ENCODE measurements around the gene ATP1A1. TPM values are rescaled to one million over a fixed set of nuclear protein-coding genes. Genes with fewer than 3 reads are reported as not detected.

The ATP1A1 gene
- total RNA-seq, 1 experiment from 2014 or later, result 484 TPM

- TF ChIP-seq CTCF (IDR thresholded peaks at IDR 0.05; ENCODE audit: unreplicated experiment), result no peak
- Mint-ChIP-seq H3K27ac (ENCODE audit: unreplicated experiment) (no peak overlapping the region), H3K36me3 (ENCODE audit: insufficient read depth, unreplicated experiment) (no peaks in the 10 kb centered on the region), H3K9me3 (ENCODE audit: low read depth, unreplicated experiment) (no peaks in the 10 kb centered on the region), H3K4me1 (ENCODE audit: low read depth, unreplicated experiment) (no peaks in the 10 kb centered on the region), H3K4me3 (ENCODE audit: low read depth, unreplicated experiment) (no peak overlapping the region), H3K27me3 (ENCODE audit: unreplicated experiment) (no peaks in the 10 kb centered on the region)
- DNase-seq, result no peak
- CTCF ChIA-PET, result no interaction called here
- BruUV-seq (replicated peaks), result no TSS peak
- intact Hi-C loops (cut with micrococcal nuclease; ENCODE audit: unreplicated experiment), result loop anchor here (5.0 kb wide), 1 partner anchor 125 kb away; no protein-coding TSS in a partner anchor
Measured at GRCh38 chr1:116362050-116362449, 11.0 kb upstream of the ATP1A1 start.

GRCh38 chr1:116365353-116365780 lies 7.7 kb upstream of the ATP1A1 start:
- no peak for DNase-seq
- H3K36me3 Mint-ChIP-seq (ENCODE audit: insufficient read depth, unreplicated experiment), result no peaks in the 10 kb centered on the region
- peaks cover 2% of the 10 kb centered on the region for H3K9me3 Mint-ChIP-seq (ENCODE audit: low read depth, unreplicated experiment)
- no peaks in the 10 kb centered on the region for H3K4me1 Mint-ChIP-seq (ENCODE audit: low read depth, unreplicated experiment)
- H3K27me3 Mint-ChIP-seq (ENCODE audit: unreplicated experiment), result no peaks in the 10 kb centered on the region
- intact Hi-C loops (cut with micrococcal nuclease; ENCODE audit: unreplicated experiment), result no loop called here
- no peak overlapping the region for H3K4me3 Mint-ChIP-seq (ENCODE audit: low read depth, unreplicated experiment)
- TF ChIP-seq CTCF (IDR thresholded peaks at IDR 0.05; ENCODE audit: unreplicated experiment), result no peak
- no peak overlapping the region for H3K27ac Mint-ChIP-seq (ENCODE audit: unreplicated experiment)
- CTCF ChIA-PET, result interaction anchor here (0.7 kb wide), 1 partner anchor 26 kb away, joined by 4 read pairs; no protein-coding TSS in a partner anchor
- BruUV-seq (replicated peaks), result no TSS peak

- intact Hi-C loops (cut with micrococcal nuclease; ENCODE audit: unreplicated experiment), result no loop called here
- H3K27me3 Mint-ChIP-seq (ENCODE audit: unreplicated experiment), result no peaks in the 10 kb centered on the region
Measured at GRCh38 chr1:116365857-116366256, 7.2 kb upstream of the ATP1A1 start.

GRCh38 chr1:116367256-116367945 lies 5.6 kb upstream of the ATP1A1 start:
- CTCF ChIA-PET, result no interaction called here
- no peak overlapping the region for H3K27ac Mint-ChIP-seq (ENCODE audit: unreplicated experiment)
- intact Hi-C loops (cut with micrococcal nuclease; ENCODE audit: unreplicated experiment), result no loop called here
- no TSS peak for BruUV-seq (replicated peaks)
- H3K4me3 Mint-ChIP-seq (ENCODE audit: low read depth, unreplicated experiment), result no peak overlapping the region
- peaks cover 5% of the 10 kb centered on the region for H3K36me3 Mint-ChIP-seq (ENCODE audit: insufficient read depth, unreplicated experiment)
- no peak for DNase-seq
- H3K4me1 Mint-ChIP-seq (ENCODE audit: low read depth, unreplicated experiment), result no peaks in the 10 kb centered on the region
- no peaks in the 10 kb centered on the region for H3K27me3 Mint-ChIP-seq (ENCODE audit: unreplicated experiment)
- no peak for TF ChIP-seq CTCF (IDR thresholded peaks at IDR 0.05; ENCODE audit: unreplicated experiment)
- peaks cover 2% of the 10 kb centered on the region for H3K9me3 Mint-ChIP-seq (ENCODE audit: low read depth, unreplicated experiment)

More at GRCh38 chr1:116365857-116366256, 7.2 kb upstream of the ATP1A1 start:
- BruUV-seq (replicated peaks), result no TSS peak
- no peak overlapping the region for H3K4me3 Mint-ChIP-seq (ENCODE audit: low read depth, unreplicated experiment)
- no peak for TF ChIP-seq CTCF (IDR thresholded peaks at IDR 0.05; ENCODE audit: unreplicated experiment)
- no peaks in the 10 kb centered on the region for H3K36me3 Mint-ChIP-seq (ENCODE audit: insufficient read depth, unreplicated experiment)
- peaks cover 2% of the 10 kb centered on the region for H3K9me3 Mint-ChIP-seq (ENCODE audit: low read depth, unreplicated experiment)
- CTCF ChIA-PET, result interaction anchor here (0.6 to 0.7 kb wide), 2 partner anchors 26 to 68 kb away, joined by 3 to 4 read pairs; no protein-coding TSS in a partner anchor
- DNase-seq, result no peak
- no peaks in the 10 kb centered on the region for H3K4me1 Mint-ChIP-seq (ENCODE audit: low read depth, unreplicated experiment)
- no peak overlapping the region for H3K27ac Mint-ChIP-seq (ENCODE audit: unreplicated experiment)

Data from Calu3 (cell line).